A549 (cell line): Measurements from ENCODE around the gene DSTYK.

ENCODE experiments used
- CTCF ChIP-seq: fragments of >200 bp; sonication (Bioruptor Twin); formaldehyde crosslinking; IDR thresholded peaks from 3 replicates; pipeline ENCODE4 v1.5.1; 2016
- MAZ ChIP-seq: fragments of 150-350 bp; IDR thresholded peaks from 2 replicates; pipeline ENCODE4 v1.6.1; 2014; ENCODE audit warnings: antibody characterized with exemption, low read depth, low read length, borderline replicate concordance
- NFE2L2 ChIP-seq: fragments of 150-350 bp; conservative IDR thresholded peaks from 2 replicates; pipeline ENCODE4 v1.6.1; 2014; ENCODE audit warnings: low read length
- TF ChIP-seq, protein P1 (sequence below): IDR thresholded peaks from 2 replicates; pipeline ENCODE4 v1.6.1; 2012

- TF ChIP-seq CTCF (no peak), NFE2L2 (no peak), MAZ (no peak)
- TF ChIP-seq, protein P1, sequence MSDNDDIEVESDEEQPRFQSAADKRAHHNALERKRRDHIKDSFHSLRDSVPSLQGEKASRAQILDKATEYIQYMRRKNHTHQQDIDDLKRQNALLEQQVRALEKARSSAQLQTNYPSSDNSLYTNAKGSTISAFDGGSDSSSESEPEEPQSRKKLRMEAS, result no peak
Observed at GRCh38 chr1:205204552-205204951, 7.0 kb downstream of the DSTYK start.
